Fibroblast of the aortic adventitia (primary cell): Measurements from ENCODE around the gene TCF21. TPM values are rescaled to one million over a fixed set of nuclear protein-coding genes. Genes with fewer than 3 reads are reported as not detected.

Source experiments
- DNase-seq: peaks from one replicate; pipeline ENCODE4 v3.0.0-alpha.2; 2010; ENCODE audit warnings: low read depth
- H3K4me3 ChIP-seq: 2 replicates; pipeline ENCODE4 v1.5.1; 2011; ENCODE audit warnings: low read depth, mild to moderate bottlenecking, control low read depth, low read length, moderate library complexity
- CTCF ChIP-seq: IDR thresholded peaks from 2 replicates; pipeline ENCODE4 v1.5.1; 2011; ENCODE audit warnings: mild to moderate bottlenecking, low read length, control low read depth, inconsistent platforms; ENCODE audit not compliant: insufficient read depth
- total RNA-seq: library from RNA; depleted of rRNA; stranded (reverse); fragments of >200 nt; gene quantifications from 2 replicates; pipeline ENCODE4 v1.2.3, GENCODE V29; 2012; ENCODE audit warnings: low replicate concordance

TCF21 gene
- total RNA-seq, 1 donor, result 5.0 TPM

DNA sequence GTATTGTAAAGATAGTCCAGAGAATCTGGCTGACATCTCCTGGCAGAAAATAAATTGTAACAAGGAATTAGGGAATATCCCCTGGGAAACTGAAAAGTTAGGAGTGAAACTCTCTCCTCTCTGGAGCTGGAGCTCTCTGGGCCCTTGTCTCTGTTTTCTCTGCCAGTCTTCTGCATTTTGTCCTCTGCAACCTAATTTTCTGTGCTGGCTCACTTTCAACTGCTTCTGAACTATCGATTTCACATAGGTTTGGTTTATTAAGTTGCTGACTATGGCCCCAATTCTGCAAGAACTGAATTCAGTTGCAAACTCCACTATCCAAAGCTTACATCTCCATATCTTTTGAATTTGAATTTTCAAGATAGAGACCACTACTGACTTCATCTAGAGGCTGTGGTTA lies 9.3 kb downstream of the TCF21 start:
- no peak for DNase-seq
- H3K4me3 ChIP-seq, result no peak overlapping the region
- TF ChIP-seq CTCF, result no peak

DNA sequence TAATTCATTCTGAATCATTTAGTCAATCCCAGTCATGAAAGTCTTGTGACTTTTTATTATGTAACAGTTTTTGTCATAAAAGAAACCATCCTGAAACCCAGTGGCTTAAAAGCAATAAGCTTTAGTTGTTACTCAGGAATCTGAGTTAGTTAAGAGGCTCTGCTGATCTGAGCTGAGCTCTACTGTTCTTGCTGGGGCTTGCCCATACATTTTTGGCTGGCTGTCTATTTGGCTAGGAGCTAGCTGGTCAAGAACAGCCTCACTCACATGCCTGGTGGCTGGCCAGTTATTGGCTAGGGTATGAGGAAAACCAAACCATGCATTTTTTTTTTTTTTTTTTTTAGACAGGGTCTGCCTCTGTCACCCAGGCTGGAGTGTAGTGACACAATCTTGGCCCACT lies 10.6 kb downstream of the TCF21 start:
- peak; percentile 79 for DNase-seq
- H3K4me3 ChIP-seq, result no peak overlapping the region
- TF ChIP-seq CTCF, result no peak

DNA sequence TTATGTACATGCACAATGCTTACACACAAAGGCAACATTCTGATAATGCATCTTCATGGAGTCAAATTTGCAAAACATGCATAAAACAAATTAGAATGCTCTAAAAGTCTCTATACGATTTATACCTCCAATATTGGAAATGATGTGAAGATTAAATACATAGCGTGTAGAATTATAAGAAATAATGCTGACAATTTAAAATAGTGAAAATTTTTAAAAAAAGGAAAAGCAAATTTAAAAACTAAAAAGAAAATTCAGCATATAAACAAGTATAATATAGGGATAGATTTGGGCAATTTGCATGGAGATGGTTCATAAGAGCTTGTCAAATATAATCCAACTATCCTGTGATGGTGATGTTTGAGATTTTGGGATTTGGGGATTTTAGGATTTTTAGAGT lies 14.9 kb downstream of the TCF21 start:
- no peak for DNase-seq
- TF ChIP-seq CTCF, result no peak
- no peak overlapping the region for H3K4me3 ChIP-seq

- DNase-seq, result no peak
- no peak overlapping the region for H3K4me3 ChIP-seq
- no peak for TF ChIP-seq CTCF
Measured at GRCh38 chr6:133906050-133906449, 17.1 kb downstream of the TCF21 start.

DNA sequence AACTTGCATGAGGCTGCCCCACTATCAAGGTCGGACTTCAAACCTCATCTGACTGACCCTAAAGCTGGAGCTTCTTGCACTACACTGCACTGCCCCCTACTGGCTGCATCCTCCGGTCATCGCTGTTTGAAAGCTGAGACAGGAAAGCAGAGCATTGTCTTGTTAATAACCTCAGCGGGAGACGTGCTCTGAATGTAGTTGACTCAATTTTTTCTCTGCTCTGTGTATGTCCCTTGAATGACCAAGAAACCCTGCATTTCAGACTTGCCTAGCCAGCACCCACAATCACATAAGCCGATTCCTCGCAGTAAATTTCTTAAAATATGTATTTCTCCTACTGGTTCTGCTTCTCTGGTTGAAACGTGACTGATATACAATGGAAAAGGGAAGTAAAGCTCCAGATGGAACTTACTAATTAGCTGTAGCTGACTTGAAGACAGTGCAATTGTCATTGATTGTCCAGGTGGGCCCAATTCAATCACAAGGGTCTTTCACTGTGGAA lies 27.8 kb downstream of the TCF21 start:
- TF ChIP-seq CTCF, result peak; percentile 91
- no peak overlapping the region for H3K4me3 ChIP-seq
- peak; percentile 95 for DNase-seq

GRCh38 chr6:133917781-133918180 lies 28.9 kb downstream of the TCF21 start:
- no peak overlapping the region for H3K4me3 ChIP-seq
- no peak for TF ChIP-seq CTCF
- no peak for DNase-seq

- no peak for DNase-seq
- TF ChIP-seq CTCF, result no peak
- no peak overlapping the region for H3K4me3 ChIP-seq
Measured at GRCh38 chr6:133918208-133918930, 29.5 kb downstream of the TCF21 start.
